Measurements from ENCODE around the gene PRR13. TPM values are rescaled to one million over a fixed set of nuclear protein-coding genes. Genes with fewer than 3 reads are reported as not detected.

PRR13 gene
- total RNA-seq, 1 donor from 2014 or later = 67.2 TPM

GRCh38 chr12:53486736-53487487 is 45.4 kb downstream of the PRR13 start:
- peak overlapping the region; percentile 33 for H3K27ac Mint-ChIP-seq

GRCh38 chr12:53489242-53489864 is 47.8 kb downstream of the PRR13 start:
- H3K9ac ChIP-seq = no peak overlapping the region
- peaks cover 38% of the 10 kb centered on the region for H3F3A ChIP-seq (ENCODE audit: low read depth)
- H3K4me3 Mint-ChIP-seq = no peak overlapping the region
- TF ChIP-seq EZH2phosphoT487 (IDR thresholded peaks at IDR 0.05) = no peak
- no peak for TF ChIP-seq CTCF (IDR thresholded peaks at IDR 0.05)
- TF ChIP-seq EZH2 (IDR thresholded peaks at IDR 0.05) = no peak
- peaks cover 37% of the 10 kb centered on the region for H4K20me1 ChIP-seq (ENCODE audit: low read depth)
- H3K9me3 Mint-ChIP-seq = no peaks in the 10 kb centered on the region
- peak overlapping the region; percentile 60 for H3K27ac Mint-ChIP-seq
- H3K79me2 ChIP-seq (ENCODE audit: low read depth) = peaks cover 48% of the 10 kb centered on the region
- H2AFZ ChIP-seq (replicated peaks) = no peak overlapping the region
- H3K27me3 ChIP-seq = no peaks in the 10 kb centered on the region
- DNase-seq (ENCODE audit: low spot score) = no peak
- peaks cover 23% of the 10 kb centered on the region for H3K4me1 ChIP-seq
- H3K9me3 ChIP-seq (ENCODE audit: low read depth) = no peaks in the 10 kb centered on the region
- no peaks in the 10 kb centered on the region for H3K27me3 Mint-ChIP-seq (ENCODE audit: insufficient read depth, low read depth)
- H3K4me3 ChIP-seq = no peak overlapping the region
- no peak overlapping the region for H3K4me2 ChIP-seq
- H3K4me1 Mint-ChIP-seq = peaks cover 25% of the 10 kb centered on the region
- peaks cover 24% of the 10 kb centered on the region for H3K36me3 Mint-ChIP-seq
- H3K27ac ChIP-seq = no peak overlapping the region
- H3K36me3 ChIP-seq = no peaks in the 10 kb centered on the region

More at GRCh38 chr12:53486736-53487487, 45.4 kb downstream of the PRR13 start:
- Histone ChIP-seq H2AFZ (replicated peaks) (no peak overlapping the region), H3K4me1 (peaks cover 13% of the 10 kb centered on the region), H3K4me2 (no peak overlapping the region), H3K4me3 (no peak overlapping the region), H3F3A (ENCODE audit: low read depth) (peaks cover 39% of the 10 kb centered on the region), H3K27me3 (no peaks in the 10 kb centered on the region), H4K20me1 (ENCODE audit: low read depth) (peaks cover 60% of the 10 kb centered on the region), H3K27ac (peak overlapping the region; percentile 58), H3K9me3 (ENCODE audit: low read depth) (no peaks in the 10 kb centered on the region), H3K9ac (no peak overlapping the region), H3K36me3 (no peaks in the 10 kb centered on the region), H3K79me2 (ENCODE audit: low read depth) (peaks cover 38% of the 10 kb centered on the region)
- peaks cover 13% of the 10 kb centered on the region for H3K4me1 Mint-ChIP-seq
- H3K4me3 Mint-ChIP-seq = no peak overlapping the region
- peaks cover 40% of the 10 kb centered on the region for H3K36me3 Mint-ChIP-seq
- no peaks in the 10 kb centered on the region for H3K9me3 Mint-ChIP-seq
- no peak for TF ChIP-seq EZH2phosphoT487 (IDR thresholded peaks at IDR 0.05)
- no peak for TF ChIP-seq EZH2 (IDR thresholded peaks at IDR 0.05)
- TF ChIP-seq CTCF (IDR thresholded peaks at IDR 0.05) = no peak
- H3K27me3 Mint-ChIP-seq (ENCODE audit: insufficient read depth, low read depth) = no peaks in the 10 kb centered on the region
- no peak for DNase-seq (ENCODE audit: low spot score)

GRCh38 chr12:53492188-53492587 is 50.7 kb downstream of the PRR13 start:
- TF ChIP-seq EZH2 (IDR thresholded peaks at IDR 0.05) = no peak
- TF ChIP-seq CTCF (IDR thresholded peaks at IDR 0.05) = no peak
- TF ChIP-seq EZH2phosphoT487 (IDR thresholded peaks at IDR 0.05) = no peak
- peak; percentile 51 for DNase-seq (ENCODE audit: low spot score)
- Histone ChIP-seq H3K4me3 (peak overlapping the region; percentile 48), H3K27ac (peak overlapping the region; percentile 79), H3F3A (ENCODE audit: low read depth) (peaks cover 50% of the 10 kb centered on the region), H3K4me2 (peak overlapping the region; percentile 78), H2AFZ (replicated peaks) (no peak overlapping the region), H4K20me1 (ENCODE audit: low read depth) (peaks cover 19% of the 10 kb centered on the region), H3K9me3 (ENCODE audit: low read depth) (no peaks in the 10 kb centered on the region), H3K36me3 (no peaks in the 10 kb centered on the region), H3K79me2 (ENCODE audit: low read depth) (peaks cover 75% of the 10 kb centered on the region), H3K27me3 (no peaks in the 10 kb centered on the region), H3K9ac (no peak overlapping the region), H3K4me1 (peaks cover 43% of the 10 kb centered on the region)
- Mint-ChIP-seq H3K27ac (peak overlapping the region; percentile 96), H3K4me3 (peak overlapping the region; percentile 87), H3K4me1 (peaks cover 47% of the 10 kb centered on the region), H3K27me3 (ENCODE audit: insufficient read depth, low read depth) (no peaks in the 10 kb centered on the region), H3K9me3 (no peaks in the 10 kb centered on the region), H3K36me3 (peaks cover 14% of the 10 kb centered on the region)

All from neural progenitor cell (in vitro differentiated cells).